Sigmoid colon (tissue), 4 donors: Measurements from ENCODE around the gene EMC9.

Source experiments
- CTCF ChIP-seq, 4 experiments: fragments of 450-650 bp in 3 of 4; fragments of 200-600 bp in 1 of 4; IDR thresholded peaks; one replicate each; pipeline ENCODE4 v1.5.1; 2016 to 2019; ENCODE audit warnings: antibody characterized with exemption in 4 of 4, mild to moderate bottlenecking in 3 of 4, moderate library complexity in 2 of 4
- EP300 ChIP-seq, 4 donors: sonication (generic); formaldehyde crosslinking; IDR thresholded peaks; one replicate each; pipeline ENCODE4 v1.6.1; 2017; ENCODE audit warnings: antibody characterized with exemption in 4 of 4
- POLR2A ChIP-seq, 2 donors: fragments of 450-650 bp; IDR thresholded peaks; one replicate each; pipeline ENCODE4 v1.6.1; 2016; ENCODE audit warnings: antibody characterized with exemption in 2 of 2, mild to moderate bottlenecking in 2 of 2, moderate library complexity in 2 of 2
- POLR2AphosphoS5 ChIP-seq, 4 donors: sonication (generic); formaldehyde crosslinking; IDR thresholded peaks; one replicate each; pipeline ENCODE4 v1.6.1; 2017; ENCODE audit warnings: antibody characterized with exemption in 4 of 4

GRCh38 chr14:24165785-24166184 is 24.4 kb upstream of the EMC9 start:
- no peak for TF ChIP-seq CTCF (IDR thresholded peaks at IDR 0.05)
- TF ChIP-seq POLR2A (IDR thresholded peaks at IDR 0.05), result no peak
- no peak for TF ChIP-seq POLR2AphosphoS5 (IDR thresholded peaks at IDR 0.05)
- TF ChIP-seq EP300 (IDR thresholded peaks at IDR 0.05), result no peak
